Esophagus muscularis mucosa (tissue), 4 donors: ENCODE results near the gene NUBP2.

Experiments
- CTCF ChIP-seq, 3 experiments: fragments of 200-600 bp in 2 of 3; fragments of 450-650 bp in 1 of 3; sonication (generic) in 2 of 3; IDR thresholded peaks; one replicate each; pipeline ENCODE4 v1.5.1; 2017 to 2019; ENCODE audit warnings: antibody characterized with exemption in 3 of 3, mild to moderate bottlenecking in 2 of 3, moderate library complexity in 1 of 3
- EP300 ChIP-seq: sonication (generic); formaldehyde crosslinking; IDR thresholded peaks from one replicate; pipeline ENCODE4 v1.6.1; 2017; ENCODE audit warnings: antibody characterized with exemption
- POLR2A ChIP-seq: fragments of 450-650 bp; IDR thresholded peaks from one replicate; pipeline ENCODE4 v1.6.1; 2017; ENCODE audit warnings: antibody characterized with exemption, moderate library complexity, mild to moderate bottlenecking, low read depth

- TF ChIP-seq POLR2A, result no peak
- TF ChIP-seq CTCF (IDR thresholded peaks at IDR 0.05), result no peak
- TF ChIP-seq EP300, result no peak
Observed at GRCh38 chr16:1819611-1820010, 36.9 kb downstream of the NUBP2 start.
